ENCODE data around the gene MACIR. TPM values are rescaled to one million over a fixed set of nuclear protein-coding genes. Genes with fewer than 3 reads are reported as not detected.
A peak's percentile ranks its signal among the peaks of the same experiment; 100 is the strongest.

The MACIR gene
- total and polyA plus RNA-seq, 2 donors (not counting 3 experiments of a cell fraction or from before 2014, with no cell fraction given) = 4.0 to 9.3 TPM

DNA sequence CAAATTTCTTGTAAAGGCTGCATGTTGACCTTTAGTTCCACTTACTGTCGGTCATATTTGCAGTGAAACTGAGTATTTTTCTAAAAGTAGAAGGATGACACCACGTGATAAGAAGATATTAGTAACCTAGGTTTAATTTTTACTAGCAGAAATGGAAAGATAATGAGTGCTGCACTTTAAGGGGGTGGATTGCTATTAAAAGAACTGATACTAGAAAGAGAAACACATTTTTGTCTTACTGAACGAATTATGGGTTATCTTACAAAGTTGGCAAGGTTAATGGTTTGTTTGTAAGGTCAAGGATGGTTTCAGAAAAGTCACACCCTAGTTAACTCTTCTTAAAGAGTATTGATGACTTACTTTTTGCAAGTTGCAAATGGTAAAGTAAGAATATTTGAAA, 2.4 kb downstream of the MACIR start:
- ChIA-PET CTCF (interaction anchor here (1.7 to 3.3 kb wide), 2 partner anchors 37 to 206 kb away, joined by 5 to 14 read pairs; no protein-coding TSS in a partner anchor), POLR2A (no interaction called here)
- intact Hi-C loops (cut with micrococcal nuclease) (no loop called here), dilution Hi-C loops (cut with MboI; ENCODE audit: extremely low pct_ligation_motif_present, low sequenced_read_pairs) (no loop called here)
- BruUV-seq (replicated peaks) = no TSS peak
- H3K9ac ChIP-seq (replicated peaks; ENCODE audit: extremely low read depth, insufficient read depth, low read length) = no peak overlapping the region
- H3K27ac ChIP-seq (ENCODE audit: insufficient read depth, low read depth, low read length) = no peak overlapping the region
- H3K36me3 ChIP-seq (ENCODE audit: control insufficient read depth in 2 of 2, extremely low read depth in 1 of 2, insufficient read depth in 2 of 2, low read length in 2 of 2) = no peaks in the 10 kb centered on the region
- peaks cover 59% of the 10 kb centered on the region for H3K79me2 ChIP-seq (ENCODE audit: control insufficient read depth, insufficient read depth, low read length)
- no peaks in the 10 kb centered on the region for H3K9me1 ChIP-seq (replicated peaks; ENCODE audit: control insufficient read depth, extremely low read depth, insufficient read depth, low read length)
- H3K4me3 ChIP-seq (replicated peaks in 1 of 3; ENCODE audit: insufficient read depth in 1 of 3, low read depth in 1 of 3, low read length in 3 of 3) = no peak overlapping the region
- no peaks in the 10 kb centered on the region for H4K20me1 ChIP-seq (replicated peaks; ENCODE audit: control insufficient read depth, extremely low read depth, insufficient read depth, low read length)
- H2AFZ ChIP-seq (ENCODE audit: low read depth, low read length) = no peak overlapping the region
- H3K9me3 ChIP-seq (replicated peaks; ENCODE audit: control insufficient read depth, insufficient read depth, low read length) = no peaks in the 10 kb centered on the region
- FAIRE-seq = no peak
- peaks cover 8% of the 10 kb centered on the region for H3K4me1 ChIP-seq (ENCODE audit: control insufficient read depth, extremely low read depth, insufficient read depth, low read length)
- no peak for DNase-seq (ENCODE audit: low read depth, low spot score)
- TF ChIP-seq MYC (IDR thresholded peaks at IDR 0.05; ENCODE audit: low read depth, low read length) = no peak
- no peak for TF ChIP-seq POLR2AphosphoS5 (IDR thresholded peaks at IDR 0.05; ENCODE audit: insufficient read depth, low read depth, low read length)
- TF ChIP-seq, protein P1, sequence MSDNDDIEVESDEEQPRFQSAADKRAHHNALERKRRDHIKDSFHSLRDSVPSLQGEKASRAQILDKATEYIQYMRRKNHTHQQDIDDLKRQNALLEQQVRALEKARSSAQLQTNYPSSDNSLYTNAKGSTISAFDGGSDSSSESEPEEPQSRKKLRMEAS (IDR thresholded peaks at IDR 0.05; ENCODE audit: insufficient read depth, insufficient read length) = no peak
- TF ChIP-seq EZH2 (IDR thresholded peaks at IDR 0.05; ENCODE audit: borderline replicate concordance, low read depth, low read length, severe bottlenecking) = no peak
- TF ChIP-seq JUN (IDR thresholded peaks at IDR 0.05; ENCODE audit: borderline replicate concordance, insufficient read depth, insufficient read length, low read depth) = no peak
- TF ChIP-seq GATA2 (IDR thresholded peaks at IDR 0.05; ENCODE audit: insufficient read depth, insufficient read length, low read depth, low read length) = no peak
- TF ChIP-seq POLR2A (IDR thresholded peaks at IDR 0.05; ENCODE audit: low read depth, low read length) = no peak
- TF ChIP-seq, protein P2, sequence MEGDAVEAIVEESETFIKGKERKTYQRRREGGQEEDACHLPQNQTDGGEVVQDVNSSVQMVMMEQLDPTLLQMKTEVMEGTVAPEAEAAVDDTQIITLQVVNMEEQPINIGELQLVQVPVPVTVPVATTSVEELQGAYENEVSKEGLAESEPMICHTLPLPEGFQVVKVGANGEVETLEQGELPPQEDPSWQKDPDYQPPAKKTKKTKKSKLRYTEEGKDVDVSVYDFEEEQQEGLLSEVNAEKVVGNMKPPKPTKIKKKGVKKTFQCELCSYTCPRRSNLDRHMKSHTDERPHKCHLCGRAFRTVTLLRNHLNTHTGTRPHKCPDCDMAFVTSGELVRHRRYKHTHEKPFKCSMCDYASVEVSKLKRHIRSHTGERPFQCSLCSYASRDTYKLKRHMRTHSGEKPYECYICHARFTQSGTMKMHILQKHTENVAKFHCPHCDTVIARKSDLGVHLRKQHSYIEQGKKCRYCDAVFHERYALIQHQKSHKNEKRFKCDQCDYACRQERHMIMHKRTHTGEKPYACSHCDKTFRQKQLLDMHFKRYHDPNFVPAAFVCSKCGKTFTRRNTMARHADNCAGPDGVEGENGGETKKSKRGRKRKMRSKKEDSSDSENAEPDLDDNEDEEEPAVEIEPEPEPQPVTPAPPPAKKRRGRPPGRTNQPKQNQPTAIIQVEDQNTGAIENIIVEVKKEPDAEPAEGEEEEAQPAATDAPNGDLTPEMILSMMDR (IDR thresholded peaks at IDR 0.05; ENCODE audit: extremely low read depth in 1 of 2, insufficient read depth in 1 of 2, low read depth in 1 of 2, low read length in 2 of 2) = no peak
- no peak for TF ChIP-seq FOS (IDR thresholded peaks at IDR 0.05; ENCODE audit: borderline replicate concordance, insufficient read depth, low read length)
- H3K27me3 ChIP-seq (ENCODE audit: control insufficient read depth in 2 of 2, insufficient read depth in 2 of 2, low read length in 2 of 2) = no peaks in the 10 kb centered on the region
- H3K4me2 ChIP-seq (ENCODE audit: insufficient read depth, low read length) = peak overlapping the region; percentile 68
